ENCODE data around the gene RAF1. TPM values are rescaled to one million over a fixed set of nuclear protein-coding genes. Genes with fewer than 3 reads are reported as not detected.
A peak's percentile ranks its signal among the peaks of the same experiment; 100 is the strongest.

RAF1 gene
- total and polyA plus RNA-seq, 2 experiments from 2014 or later = 39.5 to 123 TPM

DNA sequence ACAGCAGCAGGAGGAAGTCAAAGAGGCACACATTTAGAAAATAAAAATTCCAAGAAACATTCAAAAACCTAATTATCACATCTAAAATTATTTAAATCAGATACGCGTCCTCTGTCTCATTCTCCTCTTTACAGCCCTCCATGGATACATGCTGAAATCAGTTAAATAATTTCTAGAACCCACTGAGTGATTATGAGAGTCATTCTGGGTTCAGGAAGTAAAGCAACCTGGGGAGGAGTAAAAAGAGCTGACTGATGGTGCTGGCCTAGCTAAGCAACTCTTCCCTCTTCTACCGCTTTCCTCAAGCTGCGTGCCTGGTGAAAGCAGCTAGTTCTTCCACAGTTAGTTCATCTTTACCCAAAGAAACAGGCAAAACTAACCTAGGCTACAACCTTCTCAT lies 48.7 kb downstream of the RAF1 start:
- Histone ChIP-seq H4K20me1 (replicated peaks; ENCODE audit: insufficient read depth) (peaks cover 36% of the 10 kb centered on the region), H3K27ac (ENCODE audit: low read depth) (0 out of 2 replicates have a peak overlapping the region, but pooled peaks have one; percentile 45), H3K27me3 (ENCODE audit: insufficient read depth) (no peaks in the 10 kb centered on the region), H3K36me3 (ENCODE audit: insufficient read depth) (peaks cover 19% of the 10 kb centered on the region; the same call in 1 of the 2 replicates), H3K4me1 (ENCODE audit: insufficient read depth) (peaks cover 12% of the 10 kb centered on the region), H3K79me2 (replicated peaks; ENCODE audit: insufficient read depth) (peaks cover 91% of the 10 kb centered on the region), H3K4me2 (no peak overlapping the region), H2AFZ (no peak overlapping the region), H3K4me3 (no peak overlapping the region), H3K9me2 (ENCODE audit: insufficient read depth) (no peaks in the 10 kb centered on the region), H3F3A (replicated peaks; ENCODE audit: low read depth) (0 out of 2 replicates have a peak, but pooled peaks cover 2% of the 10 kb centered on the region)
- no peaks in the 10 kb centered on the region for H3K9me3 Mint-ChIP-seq
- no peak overlapping the region for H3K4me3 Mint-ChIP-seq
- H3K36me3 Mint-ChIP-seq (ENCODE audit: low read depth) = peaks cover 33% of the 10 kb centered on the region
- H3K27me3 Mint-ChIP-seq (ENCODE audit: insufficient read depth, low read depth, poor library complexity) = no peaks in the 10 kb centered on the region
- peaks cover 14% of the 10 kb centered on the region; the same call in 2 of the 3 replicates for H3K4me1 Mint-ChIP-seq
- TF ChIP-seq EZH2phosphoT487 (IDR thresholded peaks at IDR 0.05; ENCODE audit: unreplicated experiment) (no peak), ZNF331 (CRISPR knock-in tag; IDR thresholded peaks at IDR 0.05; ENCODE audit: low read depth) (no peak), ZNF114 (CRISPR knock-in tag; IDR thresholded peaks at IDR 0.05) (no peak), POLR2AphosphoS5 (IDR thresholded peaks at IDR 0.05; ENCODE audit: low read depth) (no peak), JUNB (IDR thresholded peaks at IDR 0.05; ENCODE audit: unreplicated experiment) (no peak), NANOG (IDR thresholded peaks at IDR 0.05; ENCODE audit: borderline replicate concordance) (no peak), CREB1 (CRISPR knock-in tag; IDR thresholded peaks at IDR 0.05; ENCODE audit: low read depth) (no peak), EZH2 (IDR thresholded peaks at IDR 0.05; ENCODE audit: low read depth, unreplicated experiment) (no peak), STAT1 (IDR thresholded peaks at IDR 0.05; ENCODE audit: unreplicated experiment) (no peak)
- TF ChIP-seq, protein P1, sequence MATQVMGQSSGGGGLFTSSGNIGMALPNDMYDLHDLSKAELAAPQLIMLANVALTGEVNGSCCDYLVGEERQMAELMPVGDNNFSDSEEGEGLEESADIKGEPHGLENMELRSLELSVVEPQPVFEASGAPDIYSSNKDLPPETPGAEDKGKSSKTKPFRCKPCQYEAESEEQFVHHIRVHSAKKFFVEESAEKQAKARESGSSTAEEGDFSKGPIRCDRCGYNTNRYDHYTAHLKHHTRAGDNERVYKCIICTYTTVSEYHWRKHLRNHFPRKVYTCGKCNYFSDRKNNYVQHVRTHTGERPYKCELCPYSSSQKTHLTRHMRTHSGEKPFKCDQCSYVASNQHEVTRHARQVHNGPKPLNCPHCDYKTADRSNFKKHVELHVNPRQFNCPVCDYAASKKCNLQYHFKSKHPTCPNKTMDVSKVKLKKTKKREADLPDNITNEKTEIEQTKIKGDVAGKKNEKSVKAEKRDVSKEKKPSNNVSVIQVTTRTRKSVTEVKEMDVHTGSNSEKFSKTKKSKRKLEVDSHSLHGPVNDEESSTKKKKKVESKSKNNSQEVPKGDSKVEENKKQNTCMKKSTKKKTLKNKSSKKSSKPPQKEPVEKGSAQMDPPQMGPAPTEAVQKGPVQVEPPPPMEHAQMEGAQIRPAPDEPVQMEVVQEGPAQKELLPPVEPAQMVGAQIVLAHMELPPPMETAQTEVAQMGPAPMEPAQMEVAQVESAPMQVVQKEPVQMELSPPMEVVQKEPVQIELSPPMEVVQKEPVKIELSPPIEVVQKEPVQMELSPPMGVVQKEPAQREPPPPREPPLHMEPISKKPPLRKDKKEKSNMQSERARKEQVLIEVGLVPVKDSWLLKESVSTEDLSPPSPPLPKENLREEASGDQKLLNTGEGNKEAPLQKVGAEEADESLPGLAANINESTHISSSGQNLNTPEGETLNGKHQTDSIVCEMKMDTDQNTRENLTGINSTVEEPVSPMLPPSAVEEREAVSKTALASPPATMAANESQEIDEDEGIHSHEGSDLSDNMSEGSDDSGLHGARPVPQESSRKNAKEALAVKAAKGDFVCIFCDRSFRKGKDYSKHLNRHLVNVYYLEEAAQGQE (IDR thresholded peaks at IDR 0.05; ENCODE audit: unreplicated experiment) = no peak
- TF ChIP-seq, protein P2, sequence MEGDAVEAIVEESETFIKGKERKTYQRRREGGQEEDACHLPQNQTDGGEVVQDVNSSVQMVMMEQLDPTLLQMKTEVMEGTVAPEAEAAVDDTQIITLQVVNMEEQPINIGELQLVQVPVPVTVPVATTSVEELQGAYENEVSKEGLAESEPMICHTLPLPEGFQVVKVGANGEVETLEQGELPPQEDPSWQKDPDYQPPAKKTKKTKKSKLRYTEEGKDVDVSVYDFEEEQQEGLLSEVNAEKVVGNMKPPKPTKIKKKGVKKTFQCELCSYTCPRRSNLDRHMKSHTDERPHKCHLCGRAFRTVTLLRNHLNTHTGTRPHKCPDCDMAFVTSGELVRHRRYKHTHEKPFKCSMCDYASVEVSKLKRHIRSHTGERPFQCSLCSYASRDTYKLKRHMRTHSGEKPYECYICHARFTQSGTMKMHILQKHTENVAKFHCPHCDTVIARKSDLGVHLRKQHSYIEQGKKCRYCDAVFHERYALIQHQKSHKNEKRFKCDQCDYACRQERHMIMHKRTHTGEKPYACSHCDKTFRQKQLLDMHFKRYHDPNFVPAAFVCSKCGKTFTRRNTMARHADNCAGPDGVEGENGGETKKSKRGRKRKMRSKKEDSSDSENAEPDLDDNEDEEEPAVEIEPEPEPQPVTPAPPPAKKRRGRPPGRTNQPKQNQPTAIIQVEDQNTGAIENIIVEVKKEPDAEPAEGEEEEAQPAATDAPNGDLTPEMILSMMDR (conservative IDR thresholded peaks at IDR 0.05; ENCODE audit: low read depth in 2 of 2) = no peak
- TF ChIP-seq, protein P3, sequence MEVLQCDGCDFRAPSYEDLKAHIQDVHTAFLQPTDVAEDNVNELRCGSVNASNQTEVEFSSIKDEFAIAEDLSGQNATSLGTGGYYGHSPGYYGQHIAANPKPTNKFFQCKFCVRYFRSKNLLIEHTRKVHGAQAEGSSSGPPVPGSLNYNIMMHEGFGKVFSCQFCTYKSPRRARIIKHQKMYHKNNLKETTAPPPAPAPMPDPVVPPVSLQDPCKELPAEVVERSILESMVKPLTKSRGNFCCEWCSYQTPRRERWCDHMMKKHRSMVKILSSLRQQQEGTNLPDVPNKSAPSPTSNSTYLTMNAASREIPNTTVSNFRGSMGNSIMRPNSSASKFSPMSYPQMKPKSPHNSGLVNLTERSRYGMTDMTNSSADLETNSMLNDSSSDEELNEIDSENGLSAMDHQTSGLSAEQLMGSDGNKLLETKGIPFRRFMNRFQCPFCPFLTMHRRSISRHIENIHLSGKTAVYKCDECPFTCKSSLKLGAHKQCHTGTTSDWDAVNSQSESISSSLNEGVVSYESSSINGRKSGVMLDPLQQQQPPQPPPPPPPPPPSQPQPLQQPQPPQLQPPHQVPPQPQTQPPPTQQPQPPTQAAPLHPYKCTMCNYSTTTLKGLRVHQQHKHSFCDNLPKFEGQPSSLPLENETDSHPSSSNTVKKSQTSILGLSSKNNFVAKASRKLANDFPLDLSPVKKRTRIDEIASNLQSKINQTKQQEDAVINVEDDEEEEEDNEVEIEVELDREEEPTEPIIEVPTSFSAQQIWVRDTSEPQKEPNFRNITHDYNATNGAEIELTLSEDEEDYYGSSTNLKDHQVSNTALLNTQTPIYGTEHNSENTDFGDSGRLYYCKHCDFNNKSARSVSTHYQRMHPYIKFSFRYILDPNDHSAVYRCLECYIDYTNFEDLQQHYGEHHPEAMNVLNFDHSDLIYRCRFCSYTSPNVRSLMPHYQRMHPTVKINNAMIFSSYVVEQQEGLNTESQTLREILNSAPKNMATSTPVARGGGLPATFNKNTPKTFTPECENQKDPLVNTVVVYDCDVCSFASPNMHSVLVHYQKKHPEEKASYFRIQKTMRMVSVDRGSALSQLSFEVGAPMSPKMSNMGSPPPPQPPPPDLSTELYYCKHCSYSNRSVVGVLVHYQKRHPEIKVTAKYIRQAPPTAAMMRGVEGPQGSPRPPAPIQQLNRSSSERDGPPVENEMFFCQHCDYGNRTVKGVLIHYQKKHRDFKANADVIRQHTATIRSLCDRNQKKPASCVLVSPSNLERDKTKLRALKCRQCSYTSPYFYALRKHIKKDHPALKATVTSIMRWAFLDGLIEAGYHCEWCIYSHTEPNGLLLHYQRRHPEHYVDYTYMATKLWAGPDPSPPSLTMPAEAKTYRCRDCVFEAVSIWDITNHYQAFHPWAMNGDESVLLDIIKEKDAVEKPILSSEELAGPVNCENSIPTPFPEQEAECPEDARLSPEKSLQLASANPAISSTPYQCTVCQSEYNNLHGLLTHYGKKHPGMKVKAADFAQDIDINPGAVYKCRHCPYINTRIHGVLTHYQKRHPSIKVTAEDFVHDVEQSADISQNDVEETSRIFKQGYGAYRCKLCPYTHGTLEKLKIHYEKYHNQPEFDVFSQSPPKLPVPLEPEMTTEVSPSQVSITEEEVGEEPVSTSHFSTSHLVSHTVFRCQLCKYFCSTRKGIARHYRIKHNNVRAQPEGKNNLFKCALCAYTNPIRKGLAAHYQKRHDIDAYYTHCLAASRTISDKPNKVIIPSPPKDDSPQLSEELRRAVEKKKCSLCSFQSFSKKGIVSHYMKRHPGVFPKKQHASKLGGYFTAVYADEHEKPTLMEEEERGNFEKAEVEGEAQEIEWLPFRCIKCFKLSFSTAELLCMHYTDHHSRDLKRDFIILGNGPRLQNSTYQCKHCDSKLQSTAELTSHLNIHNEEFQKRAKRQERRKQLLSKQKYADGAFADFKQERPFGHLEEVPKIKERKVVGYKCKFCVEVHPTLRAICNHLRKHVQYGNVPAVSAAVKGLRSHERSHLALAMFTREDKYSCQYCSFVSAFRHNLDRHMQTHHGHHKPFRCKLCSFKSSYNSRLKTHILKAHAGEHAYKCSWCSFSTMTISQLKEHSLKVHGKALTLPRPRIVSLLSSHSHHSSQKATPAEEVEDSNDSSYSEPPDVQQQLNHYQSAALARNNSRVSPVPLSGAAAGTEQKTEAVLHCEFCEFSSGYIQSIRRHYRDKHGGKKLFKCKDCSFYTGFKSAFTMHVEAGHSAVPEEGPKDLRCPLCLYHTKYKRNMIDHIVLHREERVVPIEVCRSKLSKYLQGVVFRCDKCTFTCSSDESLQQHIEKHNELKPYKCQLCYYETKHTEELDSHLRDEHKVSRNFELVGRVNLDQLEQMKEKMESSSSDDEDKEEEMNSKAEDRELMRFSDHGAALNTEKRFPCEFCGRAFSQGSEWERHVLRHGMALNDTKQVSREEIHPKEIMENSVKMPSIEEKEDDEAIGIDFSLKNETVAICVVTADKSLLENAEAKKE (CRISPR knock-in tag; IDR thresholded peaks at IDR 0.05) = no peak
- TF ChIP-seq, protein P4, sequence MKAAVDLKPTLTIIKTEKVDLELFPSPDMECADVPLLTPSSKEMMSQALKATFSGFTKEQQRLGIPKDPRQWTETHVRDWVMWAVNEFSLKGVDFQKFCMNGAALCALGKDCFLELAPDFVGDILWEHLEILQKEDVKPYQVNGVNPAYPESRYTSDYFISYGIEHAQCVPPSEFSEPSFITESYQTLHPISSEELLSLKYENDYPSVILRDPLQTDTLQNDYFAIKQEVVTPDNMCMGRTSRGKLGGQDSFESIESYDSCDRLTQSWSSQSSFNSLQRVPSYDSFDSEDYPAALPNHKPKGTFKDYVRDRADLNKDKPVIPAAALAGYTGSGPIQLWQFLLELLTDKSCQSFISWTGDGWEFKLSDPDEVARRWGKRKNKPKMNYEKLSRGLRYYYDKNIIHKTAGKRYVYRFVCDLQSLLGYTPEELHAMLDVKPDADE (IDR thresholded peaks at IDR 0.05) = no peak
- H3K27ac Mint-ChIP-seq = peak overlapping the region; percentile 16; the same call in 1 of the 2 replicates
- ATAC-seq (no peak), DNase-seq (ENCODE audit: low spot score) (no peak)
